K562 (cell line): ENCODE results near the gene CFAP54.

Experiments
- CHD7 ChIP-seq: fragments of 200-600 bp; sonication (generic); IDR thresholded peaks from one replicate; pipeline ENCODE4 v1.6.1; 2012; ENCODE audit warnings: mild to moderate bottlenecking, low read depth, low read length, inconsistent platforms
- CTCF ChIP-seq, 3 experiments: IDR thresholded peaks in 2 of 3; conservative IDR thresholded peaks in 1 of 3; 2 replicates each; pipeline ENCODE4 v1.5.1; 2011 to 2012; ENCODE audit warnings: low read length in 3 of 3, mild to moderate bottlenecking in 3 of 3, control low read depth in 2 of 3, improper control_type of control experiment in 1 of 3, inconsistent platforms in 1 of 3, low read depth in 1 of 3, mixed read lengths in 1 of 3, moderate library complexity in 1 of 3; ENCODE audit not compliant: insufficient read depth in 2 of 3
- MXI1 ChIP-seq: IDR thresholded peaks from 2 replicates; pipeline ENCODE4 v1.6.1; 2011; ENCODE audit warnings: low read depth, mild to moderate bottlenecking, improper control_type of control experiment, low read length
- ZFP36 ChIP-seq: fragments of 150-350 bp; IDR thresholded peaks from 2 replicates; pipeline ENCODE4 v1.6.1; 2018; ENCODE audit warnings: low read length, low read depth; ENCODE audit not compliant: partially characterized antibody

- TF ChIP-seq CTCF (IDR thresholded peaks at IDR 0.05 in 2 of 3, conservative IDR thresholded peaks at IDR 0.05 in 1 of 3; ENCODE audit: insufficient read depth in 2 of 3, low read depth in 1 of 3, low read length in 3 of 3) = no peak
- no peak for TF ChIP-seq MXI1
- TF ChIP-seq ZFP36 = no peak
- no peak for TF ChIP-seq CHD7
Observed at GRCh38 chr12:96770219-96771102, 281.1 kb downstream of the CFAP54 start.
